ENCODE data around the gene CD274.
"Not testable (repeated sequence)": the region's sequence is repeated elsewhere in the genome, so short reads cannot be mapped to it uniquely, and the experiment has no call there.

Gene CD274

GRCh38 chr9:5453004-5453403, 2.7 kb downstream of the CD274 start:
- H3K4me3 ChIP-seq (ENCODE audit: low read depth, low read length) = peak overlapping the region; percentile 65
- TF ChIP-seq CTCF (IDR thresholded peaks at IDR 0.05; ENCODE audit: insufficient read depth, low read depth, low read length, missing control alignments) = no peak
- DNase-seq (ENCODE audit: low read depth) = no peak

- no peak for TF ChIP-seq CTCF (IDR thresholded peaks at IDR 0.05; ENCODE audit: insufficient read depth, low read depth, low read length, missing control alignments)
- peak; percentile 69 for DNase-seq (ENCODE audit: low read depth)
Measured at GRCh38 chr9:5453673-5454072, 3.3 kb downstream of the CD274 start.

GRCh38 chr9:5455181-5455580, 4.8 kb downstream of the CD274 start:
- H3K4me3 ChIP-seq (ENCODE audit: low read depth, low read length) = peak overlapping the region; percentile 65
- no peak for TF ChIP-seq CTCF (IDR thresholded peaks at IDR 0.05; ENCODE audit: insufficient read depth, low read depth, low read length, missing control alignments)
- DNase-seq (ENCODE audit: low read depth) = peak; percentile 60

More at GRCh38 chr9:5453673-5454072, 3.3 kb downstream of the CD274 start:
- peak overlapping the region; percentile 65 for H3K4me3 ChIP-seq (ENCODE audit: low read depth, low read length)

GRCh38 chr9:5459289-5459829, 9.0 kb downstream of the CD274 start:
- peak; percentile 82 for DNase-seq (ENCODE audit: low read depth)
- no peak for TF ChIP-seq CTCF (IDR thresholded peaks at IDR 0.05; ENCODE audit: insufficient read depth, low read depth, low read length, missing control alignments)
- 0 out of 2 replicates have a peak overlapping the region, but pooled peaks have one; percentile 4 for H3K4me3 ChIP-seq (ENCODE audit: low read depth, low read length)

- H3K4me3 ChIP-seq (ENCODE audit: low read depth, low read length) = no peak overlapping the region
- DNase-seq (ENCODE audit: low read depth) = no peak
- no peak for TF ChIP-seq CTCF (IDR thresholded peaks at IDR 0.05; ENCODE audit: insufficient read depth, low read depth, low read length, missing control alignments)
Measured at GRCh38 chr9:5460157-5460556, 9.8 kb downstream of the CD274 start.

- DNase-seq (ENCODE audit: low read depth); H3K4me3 ChIP-seq (ENCODE audit: low read depth, low read length): not testable (repeated sequence)
Measured at GRCh38 chr9:5464831-5465330, 14.5 kb downstream of the CD274 start.

GRCh38 chr9:5466005-5466404, 15.7 kb downstream of the CD274 start:
- DNase-seq (ENCODE audit: low read depth) = no peak
- H3K4me3 ChIP-seq (ENCODE audit: low read depth, low read length) = no peak overlapping the region
- no peak for TF ChIP-seq CTCF (IDR thresholded peaks at IDR 0.05; ENCODE audit: insufficient read depth, low read depth, low read length, missing control alignments)
